ENCODE data around the gene NIPSNAP2. TPM values are rescaled to one million over a fixed set of nuclear protein-coding genes. Genes with fewer than 3 reads are reported as not detected.

Gene NIPSNAP2
- 51.0 and 56.9 TPM in 2 replicates for total RNA-seq

GRCh38 chr7:55964261-55965099 lies at the start of gene NIPSNAP2:
NIPSNAP2 (plus strand) TSS chr7:55964585; CDS start chr7:55964610, 25 bp downstream.
- H3K27ac ChIP-seq (ENCODE audit: low read depth, low read length) = peak within 1 kb of the TSS; percentile 63
- H2AFZ ChIP-seq (ENCODE audit: low read length) = peak within 1 kb of the TSS; percentile 92
- H3K4me3 ChIP-seq (ENCODE audit: insufficient read depth, low read length) = peak within 1 kb of the TSS; percentile 79
- no peaks in the 10 kb centered on the region for H3K9me3 ChIP-seq (ENCODE audit: low read depth, low read length)
- H3K4me2 ChIP-seq (ENCODE audit: insufficient read depth, low read length) = peak within 1 kb of the TSS; percentile 88
- DNase-seq (ENCODE audit: insufficient read length, low spot score, missing footprints) = peak; percentile 99
- peaks cover 10% of the 10 kb centered on the region for H3K4me1 ChIP-seq (ENCODE audit: insufficient read depth, low read length)
- peaks cover 33% of the 10 kb centered on the region for H3K79me2 ChIP-seq (ENCODE audit: insufficient read depth, low read length)
- TF ChIP-seq CTCF (IDR thresholded peaks at IDR 0.05; ENCODE audit: extremely low read depth, low read depth, low read length) = peak; percentile 26
- H3K27me3 ChIP-seq (ENCODE audit: insufficient read depth, low read length) = no peaks in the 10 kb centered on the region
- peaks cover 6% of the 10 kb centered on the region for H3K36me3 ChIP-seq (ENCODE audit: insufficient read depth, low read length)
- peaks cover 5% of the 10 kb centered on the region for H4K20me1 ChIP-seq (ENCODE audit: insufficient read depth, low read length)

- H3K4me2 ChIP-seq (ENCODE audit: insufficient read depth, low read length) = no peak overlapping the region
- H3K4me1 ChIP-seq (ENCODE audit: insufficient read depth, low read length) = no peaks in the 10 kb centered on the region
- no peaks in the 10 kb centered on the region for H3K79me2 ChIP-seq (ENCODE audit: insufficient read depth, low read length)
- no peaks in the 10 kb centered on the region for H3K27me3 ChIP-seq (ENCODE audit: insufficient read depth, low read length)
- H3K4me3 ChIP-seq (ENCODE audit: insufficient read depth, low read length) = no peak overlapping the region
- no peaks in the 10 kb centered on the region for H4K20me1 ChIP-seq (ENCODE audit: insufficient read depth, low read length)
- no peak for TF ChIP-seq CTCF (IDR thresholded peaks at IDR 0.05; ENCODE audit: extremely low read depth, low read depth, low read length)
- no peak for DNase-seq (ENCODE audit: insufficient read length, low spot score, missing footprints)
- no peak overlapping the region for H3K27ac ChIP-seq (ENCODE audit: low read depth, low read length)
- H3K9me3 ChIP-seq (ENCODE audit: low read depth, low read length) = no peaks in the 10 kb centered on the region
- no peaks in the 10 kb centered on the region for H3K36me3 ChIP-seq (ENCODE audit: insufficient read depth, low read length)
- no peak overlapping the region for H2AFZ ChIP-seq (ENCODE audit: low read length)
Observed at GRCh38 chr7:55917771-55918170, 46.6 kb upstream of the NIPSNAP2 start.

- H3K27ac ChIP-seq (ENCODE audit: low read depth, low read length) = no peak overlapping the region
- no peak for TF ChIP-seq CTCF (IDR thresholded peaks at IDR 0.05; ENCODE audit: extremely low read depth, low read depth, low read length)
- no peaks in the 10 kb centered on the region for H3K9me3 ChIP-seq (ENCODE audit: low read depth, low read length)
- H3K4me1 ChIP-seq (ENCODE audit: insufficient read depth, low read length) = no peaks in the 10 kb centered on the region
- no peak overlapping the region for H3K4me3 ChIP-seq (ENCODE audit: insufficient read depth, low read length)
- no peaks in the 10 kb centered on the region for H3K27me3 ChIP-seq (ENCODE audit: insufficient read depth, low read length)
- H3K4me2 ChIP-seq (ENCODE audit: insufficient read depth, low read length) = no peak overlapping the region
- H3K36me3 ChIP-seq (ENCODE audit: insufficient read depth, low read length) = no peaks in the 10 kb centered on the region
- H2AFZ ChIP-seq (ENCODE audit: low read length) = no peak overlapping the region
- no peaks in the 10 kb centered on the region for H4K20me1 ChIP-seq (ENCODE audit: insufficient read depth, low read length)
- no peaks in the 10 kb centered on the region for H3K79me2 ChIP-seq (ENCODE audit: insufficient read depth, low read length)
- DNase-seq (ENCODE audit: insufficient read length, low spot score, missing footprints) = no peak
Observed at GRCh38 chr7:55928006-55928767, 36.2 kb upstream of the NIPSNAP2 start.

Data from osteoblast (primary cell).